Activated CD4-positive, alpha-beta T cell treated with anti-CD3 and anti-CD28 coated beads, Interleukin-2, amount 50 U/mL, for 48 hours (primary cell): Measurements from ENCODE around the gene NOM1.
A peak's percentile ranks its signal among the peaks of the same experiment; 100 is the strongest.

Experiments used
- DNase-seq, 2 experiments: peaks; one replicate each; pipeline ENCODE4 v3.0.0-alpha.2; 2020

The NOM1 gene

DNA sequence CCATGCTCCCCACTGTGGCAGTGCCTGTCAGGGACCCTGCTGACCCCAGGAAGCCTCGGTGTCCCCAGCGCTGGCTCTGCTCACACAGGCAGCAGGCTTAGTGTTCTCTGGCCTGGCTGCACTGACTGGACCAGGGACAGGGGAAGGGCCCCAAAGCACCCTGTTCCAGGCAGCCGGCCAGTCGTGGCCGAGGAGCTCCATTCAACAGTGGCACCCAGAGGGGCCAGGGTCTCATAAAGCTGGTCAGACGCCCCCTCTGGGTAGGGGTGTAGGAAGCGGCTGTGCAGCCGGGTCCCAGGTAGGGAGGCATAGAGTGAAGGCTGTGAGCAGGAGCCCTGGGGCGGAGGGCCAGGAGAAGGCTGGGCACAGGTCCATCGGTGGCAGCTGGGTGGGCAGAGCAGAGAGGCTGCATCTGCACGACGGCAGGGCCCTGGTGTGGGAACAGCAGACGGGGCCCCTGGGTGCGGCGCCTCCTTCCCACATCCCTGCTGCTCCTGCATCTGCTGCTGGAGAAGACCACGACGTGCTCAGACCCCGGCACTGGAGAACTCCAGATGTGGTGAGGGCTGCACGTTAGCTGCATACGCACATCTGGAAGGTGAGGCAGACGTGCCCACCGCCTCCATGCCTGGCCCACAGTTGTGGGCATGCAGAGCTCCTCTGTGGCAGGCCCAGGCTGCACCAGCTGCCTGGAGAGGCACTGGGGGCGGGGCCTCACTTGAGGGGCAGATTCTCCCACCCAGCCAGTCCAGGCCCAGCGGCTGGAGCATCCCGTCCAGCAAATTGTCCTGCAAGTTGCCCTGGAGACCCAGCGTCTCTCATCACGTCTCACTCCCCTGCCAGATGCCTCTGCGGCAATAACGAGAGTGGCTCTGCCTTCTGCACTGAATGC is 35.8 kb downstream of the NOM1 start:
- no peak for DNase-seq

DNA sequence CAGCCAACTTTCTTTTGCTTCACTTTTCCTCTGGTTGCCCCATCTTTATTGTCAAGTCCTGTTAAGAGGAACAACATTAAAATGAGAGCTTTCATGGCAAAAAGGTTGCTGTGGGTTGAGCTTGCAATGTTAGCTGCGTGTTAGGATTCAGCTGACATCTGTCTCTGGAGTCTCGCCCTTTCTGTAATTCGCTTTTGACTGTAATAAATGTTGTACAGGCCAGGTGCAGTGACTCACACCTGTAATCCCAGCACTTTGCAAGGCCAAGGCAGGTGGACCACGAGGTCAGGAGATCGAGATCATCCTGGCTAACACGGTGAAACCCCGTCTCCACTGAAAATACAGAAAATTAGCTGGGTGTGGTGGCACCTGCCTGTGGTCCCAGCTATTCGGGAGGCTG is 36.9 kb downstream of the NOM1 start:
- DNase-seq: no peak

DNA sequence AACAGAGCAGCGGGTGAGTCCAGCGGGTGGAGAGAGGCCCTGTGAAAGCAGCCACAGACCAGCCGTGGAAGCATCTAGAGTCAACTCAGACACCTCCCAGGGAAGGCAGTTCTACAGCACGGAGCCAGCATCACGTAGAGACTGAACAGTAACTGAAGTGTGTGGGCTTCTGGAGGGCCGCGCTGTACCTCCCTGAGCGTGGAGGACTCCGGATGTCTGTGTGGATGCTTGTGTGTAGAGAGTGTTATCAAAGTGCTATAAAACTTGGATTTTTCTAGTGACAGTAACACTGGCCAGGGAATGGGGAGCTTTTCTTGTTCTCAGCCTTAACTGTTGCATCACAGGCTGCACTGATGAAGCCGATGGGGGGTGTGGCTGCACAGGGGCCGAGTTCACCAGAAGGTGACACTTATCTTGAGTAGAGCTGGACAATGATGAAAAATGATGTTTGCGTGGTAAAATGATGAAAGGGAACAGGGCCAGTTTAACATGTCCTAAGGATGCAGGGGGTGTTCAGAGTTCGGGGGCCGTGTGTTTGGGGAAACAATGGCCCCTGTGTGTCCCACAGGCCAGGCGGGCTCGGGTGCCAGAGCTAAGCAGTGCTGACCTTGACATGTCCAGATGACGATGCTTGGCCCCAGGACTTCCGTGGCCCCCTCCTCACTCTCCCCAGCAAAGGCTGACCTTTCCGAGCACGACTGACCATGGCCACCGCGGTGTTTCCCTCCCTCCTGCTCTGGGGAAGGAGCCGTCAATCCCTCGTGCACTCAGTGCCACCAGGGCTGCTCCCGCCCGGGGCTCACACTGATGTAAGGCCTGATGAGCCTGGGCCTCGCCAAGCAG is 39.1 kb downstream of the NOM1 start:
- no peak for DNase-seq

GRCh38 chr7:156989766-156990535 is 40.4 kb downstream of the NOM1 start:
- no peak for DNase-seq

DNA sequence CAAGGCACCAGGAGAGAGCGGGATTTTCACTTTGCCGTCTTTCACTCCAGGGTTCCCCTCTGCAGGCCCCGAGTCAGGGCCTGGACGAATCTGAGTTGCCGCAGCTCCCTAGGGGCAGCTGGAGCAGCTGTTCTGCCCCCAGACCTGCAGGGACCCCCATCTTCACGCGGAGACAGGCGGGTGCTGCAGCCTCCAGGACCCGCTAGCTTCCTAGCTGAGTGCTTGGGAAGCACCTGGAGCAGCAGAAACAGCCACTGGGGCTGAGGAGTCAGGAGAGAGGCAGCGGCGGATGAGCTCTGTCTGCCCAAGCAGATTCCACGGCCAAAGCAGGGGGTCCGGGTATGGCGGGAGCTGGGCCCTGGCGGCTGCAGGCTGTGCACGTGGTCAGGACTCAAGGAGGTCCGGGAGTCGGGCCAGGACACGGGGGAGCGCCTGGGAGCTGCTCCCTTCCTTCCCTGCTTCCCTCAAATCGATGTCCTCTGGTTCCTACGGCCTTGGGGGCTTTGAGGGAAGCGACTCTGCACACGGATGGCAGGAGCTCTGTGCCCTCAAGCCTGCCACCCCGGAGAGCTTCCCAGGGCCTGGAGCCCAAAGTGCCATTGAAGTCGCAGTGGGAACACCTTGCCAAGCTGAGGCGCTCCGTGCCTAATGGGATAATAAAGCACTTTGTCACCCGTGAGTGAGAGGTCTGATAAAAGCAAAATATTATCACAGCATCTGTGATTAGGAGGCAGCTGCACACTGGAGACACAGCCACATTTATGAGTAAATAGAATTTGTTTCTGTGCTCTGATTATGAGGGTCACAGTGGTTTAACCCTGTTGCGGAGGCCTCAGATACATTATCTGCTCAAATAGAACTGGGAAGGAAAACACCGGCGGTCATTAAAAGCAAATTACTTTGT is 43.8 kb downstream of the NOM1 start:
- DNase-seq: no peak

- no peak for DNase-seq
Measured at GRCh38 chr7:156993925-156994235, 44.4 kb downstream of the NOM1 start.

- DNase-seq: no peak
Measured at GRCh38 chr7:156994417-156994816, 44.9 kb downstream of the NOM1 start.

- no peak for DNase-seq
Measured at GRCh38 chr7:156998988-156999957, 49.8 kb downstream of the NOM1 start.

- no peak for DNase-seq
Measured at GRCh38 chr7:156999958-157000726, 50.6 kb downstream of the NOM1 start.

GRCh38 chr7:157000741-157001653 is 51.5 kb downstream of the NOM1 start:
- DNase-seq: no peak

DNA sequence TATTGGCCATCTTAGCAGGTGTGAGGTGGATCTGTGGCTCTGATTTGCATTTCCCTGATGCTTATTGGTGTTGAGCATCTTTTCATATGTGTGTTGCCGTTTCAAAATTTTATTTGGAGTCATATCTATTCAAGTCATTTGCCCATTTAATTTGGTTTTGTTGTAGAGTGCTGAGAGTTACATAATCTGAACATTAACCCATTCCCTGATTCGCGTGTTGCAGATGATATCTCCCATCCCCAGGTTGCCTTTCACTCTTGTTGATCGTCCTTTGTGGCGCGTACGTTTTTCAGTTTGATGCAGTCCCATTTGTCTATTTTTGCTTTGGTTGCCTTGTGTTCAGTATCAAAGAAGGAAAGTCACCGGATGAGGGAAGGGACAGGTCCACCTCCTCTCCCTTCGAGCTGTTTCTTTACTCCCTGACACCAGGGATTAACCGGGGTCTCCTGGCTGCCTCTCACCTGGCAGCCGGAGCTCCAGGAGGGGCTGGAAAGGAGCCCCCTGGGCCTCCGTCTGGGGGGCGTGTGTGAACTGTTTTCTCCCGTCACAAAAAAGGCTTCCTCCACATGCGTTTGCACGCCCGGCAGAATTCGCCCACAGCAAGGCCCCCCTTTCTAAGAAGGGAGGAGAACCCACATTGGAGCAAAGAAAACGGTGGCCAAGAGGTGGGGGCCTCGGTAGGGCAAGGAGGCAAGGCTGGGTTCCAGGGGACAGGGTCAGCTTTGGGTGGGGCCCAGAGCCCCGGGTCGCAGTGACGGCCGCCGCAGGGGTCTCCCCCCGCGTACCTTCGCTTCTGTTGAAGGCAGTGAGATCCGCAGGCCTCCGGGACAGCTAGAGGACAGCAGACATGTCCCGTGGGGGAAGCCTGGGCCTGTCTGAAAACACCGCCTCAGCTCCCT is 52.7 kb downstream of the NOM1 start:
- DNase-seq: no peak

- no peak for DNase-seq
Measured at GRCh38 chr7:157002819-157003421, 53.4 kb downstream of the NOM1 start.

DNA sequence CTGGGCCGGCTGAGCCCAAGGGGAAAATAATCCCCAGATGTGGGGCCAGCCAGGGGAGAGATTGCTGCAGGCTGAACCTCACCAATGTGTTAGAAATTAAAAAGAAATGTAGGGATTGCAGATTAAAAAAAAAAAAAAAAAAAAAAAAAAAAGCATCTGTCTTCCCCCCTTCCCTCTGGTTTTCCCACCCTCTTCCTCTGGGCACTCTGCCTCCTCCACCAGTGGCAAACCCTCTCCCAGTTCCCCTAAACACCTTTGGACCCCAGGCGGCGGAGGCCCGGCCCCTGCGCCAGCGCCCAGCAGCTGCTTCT is 53.9 kb downstream of the NOM1 start:
- no peak for DNase-seq

- DNase-seq: peak in 1 of 2 experiments; percentile 14
Measured at GRCh38 chr7:157003756-157004520, 54.4 kb downstream of the NOM1 start.

DNA sequence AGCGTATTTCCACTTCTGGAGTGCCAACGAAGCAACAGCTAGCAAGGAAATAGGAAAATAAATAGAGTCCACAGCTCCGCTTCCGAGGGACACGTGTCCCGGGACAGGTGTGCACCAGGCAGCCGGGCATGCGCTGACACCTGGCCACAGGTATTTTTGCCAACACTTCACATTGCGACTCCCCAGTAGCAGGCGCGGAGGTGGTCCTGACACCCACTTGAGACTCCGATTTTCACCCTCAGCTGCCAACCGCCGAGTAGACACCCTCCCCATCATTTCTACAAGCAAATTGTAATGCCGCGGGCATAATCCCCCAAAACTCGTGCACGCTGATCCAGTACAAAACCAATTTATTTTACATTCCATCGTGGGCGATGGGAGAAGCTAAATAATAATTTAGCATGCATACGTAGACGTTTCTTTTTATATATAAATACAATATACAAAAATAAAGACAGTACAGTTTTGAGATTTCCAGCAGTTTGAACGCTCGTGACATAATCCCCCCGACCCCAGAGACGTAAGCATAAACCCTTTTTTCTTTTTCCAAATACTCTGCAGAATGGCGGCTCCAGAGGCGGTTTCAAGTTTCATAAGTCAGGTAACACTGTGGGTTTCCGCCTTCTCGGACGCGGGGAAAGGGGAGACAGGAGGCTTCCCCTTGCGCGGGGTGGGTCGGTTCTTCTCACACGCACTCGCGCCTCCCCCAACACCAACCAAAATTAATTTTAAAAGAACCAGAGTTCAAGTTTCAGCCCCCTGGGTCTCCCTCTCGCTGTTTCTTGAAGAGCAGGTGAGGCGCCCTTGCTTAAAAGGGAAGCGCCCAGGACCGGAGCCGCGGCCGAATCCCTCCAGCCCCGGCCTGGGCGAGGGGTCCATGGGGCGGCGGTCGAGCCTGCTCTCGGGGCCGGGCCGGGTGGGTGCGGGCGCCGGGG is 55.3 kb downstream of the NOM1 start:
- DNase-seq: peak in 1 of 2 experiments; percentile 20
